Activated gamma-delta T cell treated with Interleukin-2 at 50 U/mL for 16 hours (primary cell): ENCODE measurements around the gene TMEM38A.
"Not testable (repeated sequence)": the region's sequence is repeated elsewhere in the genome, so short reads cannot be mapped to it uniquely, and the experiment has no call there.

Source experiments
- DNase-seq: peaks from one replicate; pipeline ENCODE4 v3.0.0-alpha.2; 2020

The TMEM38A gene

DNA sequence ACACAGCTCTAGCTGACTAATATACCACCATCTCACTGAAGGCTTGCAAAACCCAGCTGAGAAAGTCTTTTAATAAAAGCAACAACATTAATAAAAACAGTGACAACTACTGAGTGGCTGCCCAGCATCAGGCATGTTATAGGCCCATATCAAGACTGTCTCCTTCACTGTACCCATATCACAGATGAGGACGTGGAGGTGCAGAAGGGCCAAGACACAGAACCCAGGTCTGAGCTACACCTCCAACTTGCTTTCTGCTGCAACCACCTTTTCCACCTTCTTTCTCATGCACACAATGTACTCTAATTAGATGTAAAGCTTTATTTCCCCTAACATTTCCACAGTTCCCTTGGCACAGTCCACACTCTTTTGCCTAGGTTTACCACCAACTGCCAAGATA is 22.3 kb upstream of the TMEM38A start:
- DNase-seq: no peak

DNA sequence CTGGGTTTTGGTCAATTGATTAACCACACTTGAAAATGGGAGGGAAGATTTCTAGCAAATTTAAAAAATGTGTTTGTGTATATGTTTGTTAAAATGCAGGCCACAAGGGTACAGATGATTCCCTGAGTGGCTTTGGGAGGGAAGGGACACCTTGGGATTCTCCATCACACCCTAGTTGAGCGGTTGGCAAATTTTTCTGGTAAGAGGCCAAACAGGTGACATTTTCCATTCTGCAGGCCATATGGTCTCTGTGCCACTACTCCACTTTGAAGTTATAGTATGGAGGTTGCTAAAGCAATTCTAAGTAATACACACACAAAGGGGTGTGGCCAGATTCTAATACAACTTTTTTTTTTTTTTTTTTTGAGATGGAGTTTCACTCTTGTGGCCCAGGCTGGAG is 20.0 kb upstream of the TMEM38A start:
- no peak for DNase-seq

DNA sequence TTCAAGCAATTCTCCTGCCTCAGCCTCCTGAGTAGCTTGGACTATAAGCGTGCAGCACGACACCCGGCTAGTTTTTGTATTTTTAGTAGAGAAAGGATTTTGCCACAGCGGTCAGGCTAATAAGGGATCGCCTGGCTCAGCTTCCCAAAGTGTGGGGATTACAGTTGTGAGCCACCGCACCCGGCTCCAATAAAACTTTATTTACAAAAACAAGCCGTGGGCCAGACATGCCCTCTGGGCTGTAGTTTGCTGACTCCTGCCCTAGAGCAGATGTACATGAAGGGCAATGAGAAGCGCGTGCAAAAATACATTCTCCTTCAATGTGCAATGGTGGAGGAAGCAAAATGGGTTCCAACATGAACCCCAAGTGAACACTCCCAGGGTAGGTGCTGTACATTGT is 19.2 kb upstream of the TMEM38A start:
- DNase-seq: no peak

DNA sequence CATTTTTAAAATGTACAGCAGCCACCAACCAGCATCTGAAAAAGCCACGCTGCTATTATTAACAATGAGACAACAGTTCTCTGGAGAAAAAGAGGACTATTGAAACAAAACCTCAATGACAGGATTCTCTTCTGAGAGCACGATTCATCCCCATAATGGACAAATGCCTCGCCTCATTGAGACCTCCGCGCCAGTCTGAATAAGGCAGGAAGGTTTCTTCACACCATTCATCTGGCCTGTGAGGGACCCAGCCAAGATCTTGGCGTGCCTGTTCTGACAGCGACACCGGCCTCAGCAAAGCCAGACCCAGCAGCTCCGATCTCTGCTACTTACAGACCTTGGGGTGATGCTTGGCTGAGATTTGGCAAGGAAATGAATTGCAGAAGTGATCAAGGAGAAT is 15.8 kb upstream of the TMEM38A start:
- no peak for DNase-seq

DNA sequence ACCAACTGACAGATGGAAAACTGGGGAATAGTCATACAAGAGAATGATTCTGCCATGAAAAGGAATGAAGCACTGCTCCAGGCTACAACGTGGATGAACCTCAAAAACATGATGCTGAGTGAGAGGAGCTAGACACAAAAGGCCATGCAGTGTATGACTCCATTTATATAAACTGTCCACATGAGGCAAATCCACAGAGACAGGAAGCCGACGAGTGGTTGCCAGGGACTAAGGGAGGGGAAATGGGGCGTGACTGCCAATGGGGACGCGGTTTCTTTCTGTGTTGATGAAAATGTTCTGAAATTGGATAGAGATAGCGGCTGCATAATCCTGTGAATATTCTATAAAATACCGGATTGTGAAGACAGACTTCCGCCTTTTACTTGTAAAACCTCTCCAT is 11.2 kb upstream of the TMEM38A start:
- no peak for DNase-seq

DNA sequence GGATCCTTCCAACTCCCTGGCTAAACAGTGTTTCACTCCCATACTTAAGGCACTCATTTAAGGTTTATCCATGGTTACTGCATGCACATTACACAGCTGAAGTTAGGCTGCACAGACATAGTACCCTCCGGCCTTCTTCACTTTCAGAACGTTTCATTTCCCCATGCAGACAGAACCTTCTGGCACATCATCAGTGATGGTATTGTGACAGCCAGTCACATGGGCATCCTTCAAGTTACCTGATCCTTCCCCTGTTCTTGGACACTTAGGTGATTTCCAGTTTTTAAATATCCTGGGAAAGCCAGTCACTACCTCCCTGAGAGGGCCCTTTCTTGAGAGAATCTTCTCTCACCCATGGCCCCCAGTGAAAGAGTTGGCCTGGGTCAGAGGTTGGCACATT is 10.1 kb upstream of the TMEM38A start:
- DNase-seq: no peak

DNA sequence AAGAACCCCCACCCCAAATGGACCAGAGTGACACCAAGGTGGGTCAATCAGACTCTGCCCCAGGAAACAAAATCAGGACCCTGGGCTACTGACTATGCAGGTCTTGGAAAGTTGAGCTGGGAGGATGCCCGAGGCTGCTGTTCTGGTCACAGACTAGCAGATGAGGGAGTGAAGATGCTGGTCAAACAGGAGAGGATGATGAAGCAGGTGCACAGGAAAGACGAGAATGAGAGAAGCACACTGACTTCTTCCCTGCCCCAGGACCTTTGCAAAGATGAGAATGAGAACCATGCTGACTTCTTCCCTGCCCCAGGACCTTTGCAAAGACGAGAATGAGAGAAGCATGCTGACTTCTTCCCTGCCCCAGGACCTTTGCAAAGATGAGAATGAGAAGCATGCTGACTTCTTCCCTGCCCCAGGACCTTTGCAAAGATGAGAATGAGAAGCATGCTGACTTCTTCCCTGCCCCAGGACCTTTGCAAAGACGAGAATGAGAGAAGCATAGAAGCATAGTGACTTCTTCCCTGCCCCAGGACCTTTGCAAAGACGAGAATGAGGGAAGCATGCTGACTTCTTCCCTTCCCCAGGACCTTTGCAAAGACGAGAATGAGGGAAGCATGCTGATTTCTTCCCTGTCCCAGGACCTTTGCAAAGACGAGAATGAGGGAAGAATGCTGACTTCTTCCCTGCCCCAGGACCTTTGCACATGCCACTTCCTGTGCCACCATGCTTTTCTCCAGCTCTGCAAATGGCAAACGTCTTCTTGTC is 9.3 kb upstream of the TMEM38A start:
- DNase-seq: not testable (repeated sequence)

DNA sequence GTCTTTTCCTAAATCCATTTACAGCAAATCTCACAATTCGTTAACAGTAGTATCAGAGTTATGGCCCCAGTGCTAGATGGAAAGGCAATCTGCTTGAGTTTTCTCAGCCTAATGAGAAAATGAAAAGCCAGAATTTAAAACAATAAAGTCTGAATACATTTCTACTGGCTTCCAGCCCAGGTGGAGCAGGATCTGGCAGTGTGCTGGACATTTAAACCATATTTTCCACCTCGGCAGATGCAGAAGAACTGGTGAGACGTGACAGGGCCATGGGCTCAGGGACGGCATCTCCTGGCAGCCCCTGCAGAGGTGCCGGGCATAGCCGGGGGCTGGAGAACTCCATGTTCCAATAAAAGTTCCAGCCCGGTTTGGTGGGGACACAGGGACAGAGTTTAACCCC is 8.1 kb upstream of the TMEM38A start:
- no peak for DNase-seq

DNA sequence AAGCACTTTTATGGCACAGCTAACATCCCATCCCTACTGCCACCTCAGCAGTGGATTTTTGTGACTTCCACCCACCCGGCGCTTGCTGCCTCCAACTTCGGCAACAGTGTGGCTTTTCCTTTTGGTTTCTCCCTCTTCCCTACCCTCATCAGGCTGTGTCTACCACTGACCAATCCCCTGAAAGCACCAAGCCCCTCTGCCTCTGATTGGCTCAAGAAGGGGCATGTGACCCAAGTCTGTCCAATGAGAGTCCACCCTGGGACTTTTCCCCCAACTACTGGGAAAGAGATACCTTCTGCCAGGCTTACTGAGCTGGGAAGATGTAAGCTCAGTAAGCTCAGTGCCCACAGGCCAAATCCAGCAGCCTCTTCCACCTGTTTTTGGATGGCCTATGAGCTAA is 6.8 kb upstream of the TMEM38A start:
- no peak for DNase-seq

DNA sequence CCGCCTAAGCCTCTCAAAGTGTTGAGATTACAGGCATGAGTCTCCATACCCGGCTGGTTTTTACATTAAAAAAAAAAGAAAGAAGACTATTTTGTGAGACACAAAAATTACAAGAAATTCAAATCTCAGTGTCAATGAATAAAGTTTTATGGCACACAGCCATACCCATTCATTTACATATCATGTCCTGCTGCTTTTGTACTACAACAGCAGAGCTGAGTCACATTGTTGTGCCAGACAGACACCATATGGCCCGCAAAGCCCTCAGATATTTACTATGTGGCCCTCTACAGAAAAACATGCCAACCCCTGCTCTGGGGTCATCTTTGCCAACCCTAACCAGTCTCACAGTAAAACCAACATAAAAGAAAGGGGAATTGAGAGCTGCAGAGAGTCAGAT is 6.3 kb upstream of the TMEM38A start:
- no peak for DNase-seq

DNA sequence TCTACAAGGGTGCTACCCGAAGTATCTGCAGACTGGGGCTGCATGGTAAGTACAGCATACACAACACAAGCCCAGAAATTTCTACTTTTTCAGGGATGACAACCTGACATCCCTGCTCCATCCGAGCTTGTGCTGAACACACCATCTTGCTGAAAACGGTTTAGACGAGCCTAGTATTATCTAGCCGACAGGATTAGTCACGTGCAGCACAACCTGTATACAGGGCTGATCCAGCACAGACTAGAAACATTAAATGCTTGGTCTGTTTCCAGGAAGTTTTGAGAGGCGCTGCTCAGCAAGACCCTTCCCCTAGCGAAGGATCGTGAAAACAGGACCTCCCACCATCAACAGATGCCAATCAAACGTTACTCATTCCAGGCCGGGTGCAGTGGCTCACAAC is 5.2 kb upstream of the TMEM38A start:
- no peak for DNase-seq

DNA sequence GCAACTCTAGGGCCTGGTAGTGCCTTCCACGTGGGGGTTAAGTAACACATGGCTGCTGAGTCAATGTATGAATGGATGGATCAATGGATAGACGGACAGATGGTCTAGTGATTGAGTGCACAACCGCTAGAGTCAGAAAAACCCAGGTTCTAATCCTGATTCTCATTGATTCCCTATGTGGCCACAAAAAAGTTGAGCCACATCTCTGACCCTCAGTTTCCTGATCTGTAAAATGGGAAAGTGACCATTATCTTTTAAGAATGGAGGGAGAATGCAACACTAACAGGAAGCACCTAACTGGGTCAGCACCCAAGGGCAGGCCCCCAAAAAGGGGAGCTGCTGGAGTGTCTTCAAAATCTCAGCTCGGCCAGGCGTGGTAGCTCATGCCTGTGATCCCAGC is 3.6 kb upstream of the TMEM38A start:
- DNase-seq: no peak

DNA sequence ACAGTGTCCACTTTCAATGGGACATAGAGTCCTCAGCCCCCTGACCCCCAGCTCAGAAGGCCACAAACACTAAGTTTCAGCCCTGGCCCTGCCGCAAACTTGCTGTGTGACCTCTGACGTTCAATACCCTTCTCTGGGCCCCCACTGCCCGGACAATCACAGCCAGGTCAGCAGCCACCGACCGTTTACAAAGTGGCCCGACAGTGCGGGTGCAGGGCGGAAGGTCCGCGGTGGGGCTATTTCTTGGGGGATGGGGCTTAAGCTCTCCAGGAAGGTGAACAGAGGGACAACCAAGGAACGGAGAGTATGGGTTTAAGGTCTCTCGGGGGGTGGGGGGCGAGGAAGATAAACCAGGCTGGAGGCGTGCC is 1.5 kb upstream of the TMEM38A start:
- DNase-seq: no peak

DNA sequence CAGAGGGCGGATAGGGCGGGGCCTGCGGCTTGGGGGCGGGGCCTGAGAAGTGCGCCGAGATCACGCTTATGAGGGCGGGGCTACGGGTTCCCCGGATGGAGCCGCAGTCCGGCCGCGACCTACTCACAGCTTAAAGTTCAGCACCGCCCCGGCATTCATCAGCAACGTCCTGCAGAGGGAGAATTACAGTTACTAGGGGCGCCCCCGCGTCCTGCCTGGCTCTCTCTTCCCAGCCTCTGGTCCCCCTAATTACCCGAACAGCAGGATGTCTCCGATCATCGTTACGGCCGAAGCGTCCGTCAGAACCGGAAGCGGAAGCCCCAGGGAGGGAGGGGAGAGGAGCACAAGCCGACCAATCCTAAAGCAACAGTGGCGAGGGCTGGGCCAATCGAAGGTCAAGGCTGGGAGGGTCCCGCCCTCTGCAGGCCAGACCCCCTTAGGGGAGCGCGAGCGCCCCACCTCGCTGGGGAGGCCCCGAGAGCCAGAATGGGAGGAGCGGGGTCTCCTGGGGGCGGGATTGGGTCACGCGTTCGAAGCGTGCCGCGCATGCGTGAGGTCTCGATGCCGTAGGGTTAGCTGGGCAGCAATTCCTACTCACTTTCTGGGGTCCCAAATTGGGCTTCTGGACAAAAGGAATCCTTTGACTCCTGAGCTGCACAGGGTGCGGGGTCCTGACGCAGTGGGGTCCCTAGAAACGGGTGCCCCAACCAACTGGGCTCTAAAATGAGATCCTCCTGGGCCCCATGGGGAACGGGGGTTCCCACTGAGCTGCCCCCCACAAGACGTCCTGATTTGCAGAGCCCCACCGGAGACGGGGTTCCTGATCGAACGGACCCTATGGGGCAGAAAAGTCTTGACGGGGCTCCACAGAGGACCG is 869 bp upstream of the TMEM38A start, which contains the start of gene SMIM7:
SMIM7 (minus strand) TSS at position 313 of the 877 bp plus-strand sequence; CDS start at position 279, 34 bp downstream.
- DNase-seq: peak; percentile 99

DNA sequence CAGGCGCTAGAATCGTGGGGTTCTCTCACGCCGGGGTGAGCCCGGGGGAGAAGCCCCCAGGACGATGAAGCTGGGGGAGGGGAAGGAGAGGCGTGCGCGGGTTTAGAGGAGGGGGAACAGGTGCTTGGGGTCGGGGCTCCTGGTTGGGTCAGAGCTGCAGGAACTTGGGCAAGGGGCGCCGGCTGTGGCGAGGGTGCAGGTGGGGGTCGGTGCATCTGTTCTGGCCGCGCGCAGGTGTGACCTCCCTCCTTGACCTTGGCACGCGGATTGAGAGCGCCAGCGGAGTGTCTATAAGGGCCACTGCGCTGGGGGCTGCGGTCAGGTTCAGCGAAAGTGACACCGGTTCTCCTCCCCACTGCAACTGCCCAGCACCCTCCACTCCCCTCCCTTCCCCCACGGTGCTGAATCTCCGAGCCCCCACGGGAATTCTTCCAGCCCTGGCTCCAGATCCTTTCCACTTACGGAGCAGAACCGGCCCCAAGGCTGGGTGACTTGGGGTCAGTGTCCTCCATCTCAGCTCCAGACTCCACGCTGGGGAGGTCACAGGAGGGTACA is 618 bp downstream of the TMEM38A start:
- DNase-seq: no peak

DNA sequence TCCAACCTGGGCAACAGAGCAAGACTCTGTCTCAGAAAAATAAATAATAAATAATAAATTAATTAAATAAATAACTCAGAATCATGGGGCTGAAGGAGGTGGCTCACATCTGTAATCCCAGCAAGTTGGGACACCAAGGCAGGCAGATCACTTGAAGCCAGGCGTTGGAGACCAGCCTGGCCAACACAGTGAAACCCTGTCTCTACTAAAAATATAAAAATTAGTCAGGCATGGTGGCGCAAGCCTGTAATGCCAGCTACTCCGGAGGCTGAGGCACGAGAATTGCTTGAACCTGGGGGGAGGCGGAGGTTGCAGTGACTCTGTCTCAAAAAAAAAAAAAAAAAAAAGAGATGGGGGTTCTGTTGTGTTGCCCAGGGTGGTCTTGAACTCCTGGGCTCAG is 7.2 kb downstream of the TMEM38A start:
- no peak for DNase-seq

DNA sequence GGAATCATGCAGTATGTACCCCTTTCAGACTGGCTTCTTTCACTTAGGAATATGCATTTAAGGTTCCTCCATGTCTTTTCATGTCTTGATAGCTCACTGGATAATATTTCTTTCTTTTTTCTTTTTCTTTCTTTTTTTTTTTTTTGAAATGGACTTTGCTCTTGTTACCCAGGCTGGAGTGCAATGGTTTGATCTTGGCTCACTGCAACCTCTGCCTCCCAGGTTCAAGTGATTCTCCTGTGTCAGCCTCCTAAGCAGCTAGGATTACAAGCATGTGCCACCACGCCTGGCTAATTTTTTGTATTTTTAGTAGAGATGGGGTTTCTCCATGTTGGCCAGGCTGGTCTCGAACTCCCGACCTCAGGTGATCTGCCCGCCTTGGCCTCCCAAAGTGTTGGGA is 7.8 kb downstream of the TMEM38A start:
- not testable (repeated sequence) for DNase-seq

DNA sequence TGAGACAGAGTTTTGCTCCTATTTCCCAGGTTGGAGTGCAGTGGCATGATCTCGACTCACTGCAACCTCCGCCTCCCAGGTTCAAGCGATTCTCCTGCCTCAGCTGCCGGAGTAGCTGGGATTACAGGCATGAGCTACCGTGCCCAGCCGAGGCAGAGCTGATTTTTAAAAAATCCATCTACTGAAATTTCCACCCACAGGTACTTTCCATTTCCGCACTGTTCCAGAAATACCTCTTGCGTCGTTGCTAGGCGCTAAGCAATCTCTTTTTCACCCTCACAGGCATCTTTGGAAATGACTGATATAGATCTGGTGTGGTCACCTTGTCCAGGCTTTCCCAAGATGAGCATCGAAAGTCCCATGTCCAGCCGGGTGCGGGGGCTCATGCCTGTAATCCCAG is 9.4 kb downstream of the TMEM38A start:
- DNase-seq: no peak

DNA sequence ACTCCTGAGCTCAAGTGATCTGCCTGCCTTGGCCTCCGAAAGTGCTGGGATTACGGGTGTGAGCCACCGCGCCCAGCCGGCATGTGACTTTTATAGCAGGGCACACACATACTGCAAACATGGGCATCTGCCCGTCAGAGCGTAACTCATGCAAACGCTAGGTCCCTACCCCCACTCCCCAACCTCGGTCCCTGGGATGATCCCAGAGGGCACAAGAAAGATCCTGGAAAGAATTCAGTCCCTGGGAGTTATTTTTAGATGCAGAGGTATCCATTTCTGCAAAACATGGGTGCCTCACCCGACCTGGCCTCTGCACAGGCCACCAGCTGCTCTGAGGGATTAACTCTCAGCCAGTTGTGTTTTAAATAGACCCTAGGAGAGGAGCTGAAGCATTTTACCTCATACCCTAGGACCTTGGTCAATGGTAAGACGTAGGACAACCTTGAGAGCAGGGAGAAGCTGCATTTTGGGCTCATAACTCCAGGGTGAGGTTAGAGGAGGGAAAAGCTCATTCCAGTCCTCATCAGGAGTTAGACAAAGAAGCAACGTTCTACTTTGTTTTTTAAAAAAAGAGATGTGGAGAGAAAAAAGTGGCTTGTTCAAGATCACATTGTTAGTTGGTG is 10.8 kb downstream of the TMEM38A start:
- no peak for DNase-seq

DNA sequence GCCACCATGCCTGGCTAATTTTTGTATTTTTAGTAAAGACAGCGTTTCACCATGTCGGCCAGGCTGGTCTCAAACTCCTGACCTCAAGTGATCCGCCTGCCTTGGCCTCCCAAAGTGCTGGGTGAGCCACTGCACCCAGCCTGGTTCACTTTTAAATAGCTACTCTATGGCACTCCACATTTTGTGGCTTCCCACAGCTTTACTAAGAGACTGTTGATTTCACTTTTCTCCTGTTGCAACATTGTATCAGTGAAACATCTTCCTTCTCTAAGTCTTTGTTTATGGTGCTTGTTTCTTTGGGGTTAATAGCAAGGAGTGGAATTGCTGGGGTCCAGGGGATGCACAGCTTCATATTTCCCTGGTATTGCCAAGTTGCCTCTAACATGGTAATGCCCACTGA is 12.3 kb downstream of the TMEM38A start:
- DNase-seq: no peak

DNA sequence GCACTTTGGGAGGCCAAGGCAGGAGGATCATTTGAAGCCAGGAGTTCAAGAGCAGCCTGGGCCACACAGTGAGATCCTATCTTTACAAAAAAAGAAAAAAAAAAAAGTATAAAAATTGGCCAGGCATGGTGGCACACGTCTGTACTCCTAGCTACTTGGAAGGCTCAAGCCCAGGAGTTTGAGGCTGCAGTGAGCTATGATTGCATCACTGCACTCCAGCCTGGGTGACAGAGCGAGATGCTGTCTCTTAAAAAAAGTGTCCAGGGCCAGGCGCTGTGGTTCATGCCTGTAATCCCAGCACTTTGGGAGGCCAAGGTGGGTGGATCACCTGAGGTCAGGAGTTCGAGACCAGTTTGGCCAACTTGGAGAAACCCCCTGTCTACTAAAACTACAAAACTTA is 12.9 kb downstream of the TMEM38A start:
- not testable (repeated sequence) for DNase-seq

DNA sequence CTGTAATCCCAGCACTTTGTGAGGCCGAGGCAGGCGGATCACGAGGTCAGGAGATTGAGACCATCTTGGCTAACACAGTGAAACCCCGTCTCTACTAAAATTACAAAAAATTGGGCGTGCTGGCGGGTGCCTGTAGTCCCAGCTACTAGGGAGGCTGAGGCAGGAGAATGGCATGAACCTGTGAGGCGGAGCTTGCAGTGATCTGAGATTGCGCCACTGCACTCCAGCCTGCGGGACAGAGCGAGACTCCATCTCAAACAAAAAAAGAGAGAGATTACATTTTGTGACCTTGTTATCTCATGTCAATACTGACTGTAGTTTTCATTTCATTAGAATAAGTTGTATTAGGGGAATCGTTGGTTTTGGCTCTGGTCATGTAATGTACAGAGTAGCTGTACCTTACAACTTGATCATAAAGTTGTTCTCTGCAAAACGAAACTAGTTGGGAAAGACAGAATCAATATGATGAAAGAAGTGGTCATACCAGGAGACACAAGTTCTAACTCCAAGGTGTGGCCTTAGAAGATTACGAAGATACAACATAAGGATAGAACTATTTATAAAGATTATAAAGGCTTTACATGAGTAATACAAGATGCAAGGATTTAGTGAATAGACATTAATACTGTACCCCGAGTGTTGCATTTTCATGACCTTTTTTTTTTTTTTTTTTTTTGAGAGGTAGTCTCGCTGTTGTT is 15.3 kb downstream of the TMEM38A start:
- no peak for DNase-seq

DNA sequence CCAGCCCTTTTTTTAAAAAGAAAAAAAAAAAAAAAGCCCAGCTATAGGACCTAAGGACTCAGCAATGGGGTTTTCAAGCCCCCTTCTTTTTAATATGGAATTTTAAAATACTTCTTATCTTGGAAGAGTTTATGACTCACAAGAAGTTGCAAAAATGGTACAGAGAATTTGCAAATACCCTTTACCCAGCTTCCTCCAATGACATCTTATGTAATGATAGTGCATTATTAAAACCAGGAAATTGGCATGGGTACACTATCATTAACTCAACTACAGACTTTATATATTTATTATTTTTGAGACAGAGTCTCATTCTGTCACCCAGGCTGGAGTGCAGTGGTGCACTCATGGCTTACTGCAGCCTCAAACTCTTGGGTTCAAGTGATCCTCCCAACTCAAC is 16.1 kb downstream of the TMEM38A start:
- no peak for DNase-seq
